Smooth muscle cell of the coronary artery (primary cell): ENCODE data around the gene ZNF654. TPM values are rescaled to one million over a fixed set of nuclear protein-coding genes. Genes with fewer than 3 reads are reported as not detected.

Source experiments
- total RNA-seq: library from RNA; depleted of rRNA; stranded (reverse); fragments of >200 nt; gene quantifications from 2 replicates; pipeline ENCODE4 v1.2.3, GENCODE V29; 2014; ENCODE audit warnings: low replicate concordance

The ZNF654 gene
- 11.4 and 14.3 TPM in 2 replicates for total RNA-seq

GRCh38 chr3:88058581-88059379, at the start of gene ZNF654, which contains the start of gene CGGBP1:
Gene ZNF654, plus strand, starts transcription at chr3:88059255. Its CDS starts 65 bp downstream, at chr3:88059320.
Gene CGGBP1, minus strand, starts transcription at chr3:88059005. Its CDS starts 3,029 bp downstream, at chr3:88055976.

GRCh38 chr3:88149509-88150362, 90.7 kb downstream of the ZNF654 start, which contains the start of gene C3orf38:
Gene C3orf38, plus strand, starts transcription at chr3:88149959. Its CDS starts 94 bp downstream, at chr3:88150053.

Other genes with a start within 250 kb of the ZNF654 start
- 23.8 and 37.7 TPM in 2 replicates for gene CGGBP1, start 250 bp upstream of the ZNF654 start, total RNA-seq
- 17.6 and 23.8 TPM in 2 replicates for gene C3orf38, start 90.7 kb downstream of the ZNF654 start, total RNA-seq